Adrenal gland (tissue), 12 donors: ENCODE data around the gene POLK. TPM values are rescaled to one million over a fixed set of nuclear protein-coding genes. Genes with fewer than 3 reads are reported as not detected.

ENCODE experiments used
- DNase-seq, 7 donors: peaks; one replicate each; pipeline ENCODE4 v3.0.0-alpha.2; 2019 to 2020
- H3K27ac ChIP-seq, 5 donors: fragments of 200-600 bp; sonication (generic) in 4 of 5; 1 replicate in 3 of 5; 2 replicates in 2 of 5; pipeline versions ENCODE4 v1.5.1 to v1.8.0; 2016 to 2020; ENCODE audit warnings: mild to moderate bottlenecking in 1 of 5
- H3K27me3 ChIP-seq: fragments of 200-600 bp; 2 replicates; pipeline ENCODE4 v1.8.0; 2021
- H3K36me3 ChIP-seq, 2 donors: fragments of 200-600 bp; replicated peaks in 1 of 2; 1 replicate in 1 of 2; 2 replicates in 1 of 2; pipeline versions ENCODE4 v1.5.1 to v1.8.0; 2018 to 2022
- H3K4me1 ChIP-seq, 2 donors: fragments of 200-600 bp; replicated peaks in 1 of 2; 1 replicate in 1 of 2; 2 replicates in 1 of 2; pipeline versions ENCODE4 v1.5.1 to v1.8.0; 2018 to 2021
- H3K4me3 ChIP-seq, 4 donors: fragments of 200-600 bp; sonication (generic) in 3 of 4; one replicate each; pipeline ENCODE4 v1.5.1; 2016 to 2018
- H3K9me3 ChIP-seq, 3 donors: fragments of 200-600 bp; sonication (generic) in 1 of 3; replicated peaks in 1 of 3; 1 replicate in 2 of 3; 2 replicates in 1 of 3; pipeline versions ENCODE4 v1.5.1 to v1.8.0; 2016 to 2021
- POLR2A ChIP-seq, 2 donors: fragments of 450-650 bp; IDR thresholded peaks; one replicate each; pipeline ENCODE4 v1.6.1; 2017; ENCODE audit warnings: antibody characterized with exemption in 2 of 2, mild to moderate bottlenecking in 2 of 2, moderate library complexity in 1 of 2
- WGBS, 4 donors: extraction: QIAGEN DNeasy Blood & Tissue Kit in 2 of 4; methylation state at CpG; one replicate each; pipeline versions ENCODE4 v1.1.5 to v1.1.7; 2013 to 2017; 5-methylcytosine and 5-hydroxymethylcytosine counted together
- intact Hi-C, 2 donors: fragments of 100-400 bp; cut with DNase I; formaldehyde crosslinking; loops; one replicate each; pipeline versions ENCODE4 v1.14.1 to v1.15.0; 2022 to 2023
- polyA plus RNA-seq, 3 donors: library from polyadenylated mRNA; stranded (reverse); fragments of 200-250 nt in 2 of 3; fragments of 350-450 nt in 1 of 3; fragmentation: Illumina TruSeq in 1 of 3; extraction: RNeasy Lipid Tissue Mini Kit (QIAGEN cat#74804) in 1 of 3; gene quantifications; one replicate each; pipeline ENCODE4 v1.2.3, GENCODE V29; 2013 to 2014
- total RNA-seq, 9 donors: library from RNA; depleted of rRNA in 4 of 9; stranded (reverse); fragments of >200 nt in 4 of 9; fragments of 120-200 nt in 1 of 9; fragmentation: NEBNext Ultra II Directional in 1 of 9; extraction: Animal tissue kit (Norgen Biotek cat#: 25700) in 1 of 9; gene quantifications; one replicate each; pipeline versions ENCODE4 v1.1.0 to v1.2.4, GENCODE V29; 2013 to 2023
- TF ChIP-seq, protein P1 (sequence below), 6 experiments: fragments of 450-650 bp in 4 of 6; fragments of 200-600 bp in 2 of 6; sonication (generic) in 1 of 6; IDR thresholded peaks; 1 replicate in 5 of 6; 2 replicates in 1 of 6; pipeline versions ENCODE4 v1.5.1 to v1.8.0; 2016 to 2021; ENCODE audit warnings: antibody characterized with exemption in 6 of 6, mild to moderate bottlenecking in 2 of 6, moderate library complexity in 1 of 6
- donor health status: healthy with polysubstance abuse.
- donor health status: Bipolar disorder and iron deficiency.
- donor health status: DM: yes; HTN: yes; CAD: no.
- donor health status: DM: no; HTN: no; CAD: no.
- donor health status: DM: no; HTN: no; CAD: no.
- donor health status: DM: yes; HTN: yes; CAD: no.

POLK gene
- total and polyA plus RNA-seq, 12 donors = 6.9 to 63.6 (median 36.5) TPM

DNA sequence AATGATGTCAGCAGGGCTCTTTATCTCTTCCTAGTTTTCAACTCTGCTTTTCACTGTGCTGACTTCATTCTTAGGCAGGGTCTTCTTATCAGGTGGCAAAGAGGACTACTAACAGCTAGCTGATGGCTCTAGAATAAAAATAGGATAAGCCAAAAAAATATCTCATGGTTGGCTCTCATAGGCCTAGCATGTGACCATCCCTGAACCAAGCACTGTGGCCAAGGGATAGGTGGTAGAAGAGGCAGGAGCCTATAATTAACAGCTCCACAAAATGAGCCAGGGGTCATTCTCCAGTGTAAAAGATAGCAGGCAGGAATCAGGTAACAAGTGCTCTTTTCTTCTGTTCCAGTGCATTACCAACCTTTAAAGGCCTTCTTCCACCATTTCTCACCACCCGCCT is 120.6 kb downstream of the POLK start:
- Histone ChIP-seq H3K9me3 (no peaks in the 10 kb centered on the region), H3K27me3 (no peaks in the 10 kb centered on the region), H3K4me3 (no peak overlapping the region), H3K36me3 (no peaks in the 10 kb centered on the region), H3K27ac (no peak overlapping the region), H3K4me1 (no peaks in the 10 kb centered on the region)
- intact Hi-C loops = no loop called here
- 96 to 100% (median 96%) methylated on average over 1 of the region's 1 CpG for WGBS, 4 donors
- no peak for DNase-seq
- TF ChIP-seq POLR2A (IDR thresholded peaks at IDR 0.05) = no peak
- TF ChIP-seq, protein P1, sequence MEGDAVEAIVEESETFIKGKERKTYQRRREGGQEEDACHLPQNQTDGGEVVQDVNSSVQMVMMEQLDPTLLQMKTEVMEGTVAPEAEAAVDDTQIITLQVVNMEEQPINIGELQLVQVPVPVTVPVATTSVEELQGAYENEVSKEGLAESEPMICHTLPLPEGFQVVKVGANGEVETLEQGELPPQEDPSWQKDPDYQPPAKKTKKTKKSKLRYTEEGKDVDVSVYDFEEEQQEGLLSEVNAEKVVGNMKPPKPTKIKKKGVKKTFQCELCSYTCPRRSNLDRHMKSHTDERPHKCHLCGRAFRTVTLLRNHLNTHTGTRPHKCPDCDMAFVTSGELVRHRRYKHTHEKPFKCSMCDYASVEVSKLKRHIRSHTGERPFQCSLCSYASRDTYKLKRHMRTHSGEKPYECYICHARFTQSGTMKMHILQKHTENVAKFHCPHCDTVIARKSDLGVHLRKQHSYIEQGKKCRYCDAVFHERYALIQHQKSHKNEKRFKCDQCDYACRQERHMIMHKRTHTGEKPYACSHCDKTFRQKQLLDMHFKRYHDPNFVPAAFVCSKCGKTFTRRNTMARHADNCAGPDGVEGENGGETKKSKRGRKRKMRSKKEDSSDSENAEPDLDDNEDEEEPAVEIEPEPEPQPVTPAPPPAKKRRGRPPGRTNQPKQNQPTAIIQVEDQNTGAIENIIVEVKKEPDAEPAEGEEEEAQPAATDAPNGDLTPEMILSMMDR (IDR thresholded peaks at IDR 0.05) = no peak

DNA sequence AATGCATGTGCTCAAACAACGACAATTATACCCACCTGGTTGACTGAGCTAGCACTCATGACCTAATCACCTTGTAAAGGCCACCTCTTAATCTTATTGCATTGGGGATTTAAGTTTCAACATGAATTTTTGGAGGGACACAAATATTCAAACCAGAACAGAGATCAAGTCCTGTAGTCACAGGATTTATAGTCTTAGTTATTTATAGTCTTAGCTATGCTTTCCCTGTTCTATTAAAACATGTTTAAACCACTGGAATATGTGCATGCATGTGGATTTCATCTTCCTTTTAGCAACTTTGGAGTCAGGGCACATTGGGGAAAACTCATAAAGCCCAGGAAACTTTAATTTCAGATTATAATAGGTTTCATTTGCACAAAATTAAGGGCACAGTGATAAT is 126.3 kb downstream of the POLK start:
- Histone ChIP-seq H3K4me1 (no peaks in the 10 kb centered on the region), H3K4me3 (no peak overlapping the region), H3K9me3 (no peaks in the 10 kb centered on the region), H3K36me3 (no peaks in the 10 kb centered on the region), H3K27me3 (no peaks in the 10 kb centered on the region), H3K27ac (no peak overlapping the region)
- no peak for TF ChIP-seq POLR2A (IDR thresholded peaks at IDR 0.05)
- TF ChIP-seq, protein P1 (IDR thresholded peaks at IDR 0.05) = no peak
- no peak for DNase-seq
- 86 to 97% (median 92%) methylated on average over 1 of the region's 1 CpG for WGBS, 4 donors
- intact Hi-C loops = no loop called here

DNA sequence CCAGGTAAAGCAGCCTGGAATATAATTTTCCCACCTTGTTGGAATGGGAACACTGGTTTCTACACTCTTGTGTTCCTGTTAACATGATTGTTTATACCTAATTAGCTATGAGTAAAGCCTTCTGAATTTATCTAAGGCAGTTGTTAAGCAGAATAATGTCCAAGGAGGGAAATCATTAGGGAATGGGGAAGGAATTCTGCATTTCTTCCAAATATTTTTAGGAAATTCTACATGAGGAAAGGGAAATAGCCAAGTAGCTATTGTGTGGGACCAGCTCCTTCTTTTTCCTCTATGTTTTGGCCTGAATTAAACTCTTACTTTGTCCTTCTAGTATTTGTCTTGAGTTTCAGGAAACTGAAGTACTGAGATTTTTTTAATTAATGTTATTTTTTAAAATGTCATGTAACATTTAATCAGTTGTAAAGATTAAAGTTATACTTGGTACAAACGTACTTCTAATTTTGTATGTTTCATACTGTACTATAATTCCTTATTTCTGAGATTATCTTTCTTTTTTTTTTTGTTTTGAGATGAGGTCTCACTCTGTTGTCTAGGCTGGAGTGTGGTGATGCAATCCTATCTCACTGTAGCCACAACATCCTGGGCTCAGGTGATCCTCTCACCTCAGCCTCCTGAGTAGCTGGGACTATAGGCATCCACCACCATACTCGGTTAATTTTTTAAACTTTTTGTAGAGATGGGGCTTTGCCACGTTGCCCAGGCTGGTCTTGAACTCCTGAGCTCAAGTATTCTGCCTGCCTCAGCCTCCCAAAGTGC is 128.0 kb downstream of the POLK start:
- WGBS, 4 donors = 69 to 74% (median 72%) methylated on average over 3 of the region's 3 CpGs
- TF ChIP-seq, protein P1 (IDR thresholded peaks at IDR 0.05) = no peak
- TF ChIP-seq POLR2A (IDR thresholded peaks at IDR 0.05) = no peak
- H3K4me1 ChIP-seq = no peaks in the 10 kb centered on the region

DNA sequence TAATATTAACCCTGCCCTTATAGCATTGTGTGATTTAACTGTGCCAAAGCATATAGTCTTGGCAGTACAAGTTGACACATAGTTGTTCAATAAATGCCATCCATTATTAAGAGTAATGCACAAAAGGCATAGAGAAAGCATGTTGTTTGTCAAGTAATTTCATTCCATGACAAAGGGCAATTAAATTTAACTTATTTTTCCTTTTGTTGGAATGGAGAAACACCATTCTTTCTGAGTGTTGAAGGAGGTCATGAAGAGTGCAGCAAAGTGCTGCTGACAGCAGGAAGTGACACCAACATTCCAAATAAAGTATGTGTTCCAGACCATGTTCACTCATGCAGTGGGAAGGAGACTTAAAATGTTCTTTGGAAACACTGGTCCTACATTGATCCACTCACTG is 128.7 kb downstream of the POLK start:
- H3K4me3 ChIP-seq = no peak overlapping the region
- TF ChIP-seq, protein P1 (IDR thresholded peaks at IDR 0.05) = no peak
- H3K27ac ChIP-seq = no peak overlapping the region
- H3K4me1 ChIP-seq = no peaks in the 10 kb centered on the region
- intact Hi-C loops = no loop called here
- no peaks in the 10 kb centered on the region for H3K36me3 ChIP-seq
- no peak for DNase-seq
- no peaks in the 10 kb centered on the region for H3K9me3 ChIP-seq
- no peaks in the 10 kb centered on the region for H3K27me3 ChIP-seq

More for the DNA sequence above, 128.0 kb downstream of the POLK start:
- no peak overlapping the region for H3K27ac ChIP-seq
- intact Hi-C loops = no loop called here
- no peak for DNase-seq
- H3K27me3 ChIP-seq = no peaks in the 10 kb centered on the region
- H3K4me3 ChIP-seq = no peak overlapping the region
- H3K36me3 ChIP-seq = no peaks in the 10 kb centered on the region
- H3K9me3 ChIP-seq = no peaks in the 10 kb centered on the region
